ENCODE measurements around the gene PPP2CA.

Gene PPP2CA

DNA sequence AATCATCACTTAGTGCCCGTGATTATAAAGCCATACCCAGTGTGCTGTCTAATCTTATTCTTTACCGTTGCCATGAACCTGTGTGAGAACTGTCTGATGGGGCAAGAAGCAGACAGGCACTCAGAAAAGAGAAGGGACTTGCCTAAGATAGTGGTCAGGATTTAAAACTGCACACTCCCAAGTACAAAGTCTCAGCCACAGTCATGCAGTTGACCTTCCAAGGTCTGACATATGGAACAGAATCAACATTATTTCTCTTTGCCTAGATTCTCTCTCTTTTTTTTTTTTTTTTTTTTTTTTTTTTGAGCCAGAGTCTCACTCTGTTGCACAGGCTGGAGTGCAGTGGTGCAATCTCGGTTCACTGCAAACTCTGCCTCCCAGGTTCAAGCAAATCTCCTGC lies 1.9 kb upstream of the PPP2CA start:
- H3K4me1 ChIP-seq (ENCODE audit: insufficient read depth, low read length, poor library complexity, severe bottlenecking): peaks cover 13% of the 10 kb centered on the region
- no peak overlapping the region for H3K4me3 ChIP-seq (ENCODE audit: low read length, poor library complexity, severe bottlenecking)
- H3K9me3 ChIP-seq (ENCODE audit: insufficient read depth, low read depth, low read length): no peaks in the 10 kb centered on the region
- H4K20me1 ChIP-seq (ENCODE audit: insufficient read depth, low read length, poor library complexity, severe bottlenecking): peaks cover 29% of the 10 kb centered on the region
- TF ChIP-seq CTCF (conservative IDR thresholded peaks at IDR 0.05; ENCODE audit: low read length): no peak
- TF ChIP-seq EZH2phosphoT487 (IDR thresholded peaks at IDR 0.05; ENCODE audit: borderline replicate concordance): no peak
- H3K9me2 ChIP-seq (replicated peaks; ENCODE audit: low read depth, low read length): no peaks in the 10 kb centered on the region
- peaks cover 41% of the 10 kb centered on the region for H3K79me2 ChIP-seq (ENCODE audit: insufficient read depth, low read length)
- no peak overlapping the region for H3K4me2 ChIP-seq (ENCODE audit: low read depth, low read length, poor library complexity, severe bottlenecking)
- H3F3A ChIP-seq (ENCODE audit: low read depth): no peaks in the 10 kb centered on the region
- no peaks in the 10 kb centered on the region for H3K27me3 ChIP-seq (ENCODE audit: insufficient read depth, low read length, poor library complexity, severe bottlenecking)
- no peaks in the 10 kb centered on the region for H3K36me3 ChIP-seq (ENCODE audit: insufficient read depth, low read length)
- no peak overlapping the region for H3K9ac ChIP-seq (ENCODE audit: low read depth, low read length, poor library complexity, severe bottlenecking)
- H2AFZ ChIP-seq (ENCODE audit: low read length): no peak overlapping the region

DNA sequence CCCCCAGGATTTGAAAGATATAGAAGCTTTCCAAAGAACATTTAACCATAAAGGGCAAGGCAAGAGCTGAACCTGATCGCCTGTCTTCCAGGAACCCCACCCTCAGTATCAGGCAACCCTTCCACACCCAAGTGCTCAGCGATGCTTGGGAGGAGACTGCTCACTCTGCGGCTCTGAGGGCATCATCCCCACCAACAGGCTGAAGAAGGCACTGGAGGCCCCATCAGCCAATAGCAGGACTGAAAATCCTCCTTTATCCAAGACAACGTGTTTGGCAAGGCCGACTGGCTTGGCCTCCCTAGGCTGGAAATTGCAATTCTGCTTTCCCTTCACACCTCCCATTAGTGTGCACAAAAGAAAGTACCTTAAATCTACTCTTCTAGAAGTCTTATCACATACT lies 1.4 kb upstream of the PPP2CA start:
- no peak for TF ChIP-seq EZH2phosphoT487 (IDR thresholded peaks at IDR 0.05; ENCODE audit: borderline replicate concordance)
- TF ChIP-seq CTCF (conservative IDR thresholded peaks at IDR 0.05; ENCODE audit: low read length): no peak
- H3K9ac ChIP-seq (ENCODE audit: low read depth, low read length, poor library complexity, severe bottlenecking): peak overlapping the region; percentile 96
- H3K4me3 ChIP-seq (ENCODE audit: low read length, poor library complexity, severe bottlenecking): peak overlapping the region; percentile 76
- H3K9me3 ChIP-seq (ENCODE audit: insufficient read depth, low read depth, low read length): no peaks in the 10 kb centered on the region
- peaks cover 18% of the 10 kb centered on the region for H3K4me1 ChIP-seq (ENCODE audit: insufficient read depth, low read length, poor library complexity, severe bottlenecking)
- no peaks in the 10 kb centered on the region for H3K36me3 ChIP-seq (ENCODE audit: insufficient read depth, low read length)
- H3K79me2 ChIP-seq (ENCODE audit: insufficient read depth, low read length): peaks cover 46% of the 10 kb centered on the region
- peaks cover 34% of the 10 kb centered on the region for H4K20me1 ChIP-seq (ENCODE audit: insufficient read depth, low read length, poor library complexity, severe bottlenecking)
- H3K9me2 ChIP-seq (replicated peaks; ENCODE audit: low read depth, low read length): no peaks in the 10 kb centered on the region
- H3F3A ChIP-seq (ENCODE audit: low read depth): no peaks in the 10 kb centered on the region
- H3K27me3 ChIP-seq (ENCODE audit: insufficient read depth, low read length, poor library complexity, severe bottlenecking): no peaks in the 10 kb centered on the region
- H2AFZ ChIP-seq (ENCODE audit: low read length): 0 out of 2 replicates have a peak overlapping the region, but pooled peaks have one; percentile 86
- H3K4me2 ChIP-seq (ENCODE audit: low read depth, low read length, poor library complexity, severe bottlenecking): peak overlapping the region; percentile 75

DNA sequence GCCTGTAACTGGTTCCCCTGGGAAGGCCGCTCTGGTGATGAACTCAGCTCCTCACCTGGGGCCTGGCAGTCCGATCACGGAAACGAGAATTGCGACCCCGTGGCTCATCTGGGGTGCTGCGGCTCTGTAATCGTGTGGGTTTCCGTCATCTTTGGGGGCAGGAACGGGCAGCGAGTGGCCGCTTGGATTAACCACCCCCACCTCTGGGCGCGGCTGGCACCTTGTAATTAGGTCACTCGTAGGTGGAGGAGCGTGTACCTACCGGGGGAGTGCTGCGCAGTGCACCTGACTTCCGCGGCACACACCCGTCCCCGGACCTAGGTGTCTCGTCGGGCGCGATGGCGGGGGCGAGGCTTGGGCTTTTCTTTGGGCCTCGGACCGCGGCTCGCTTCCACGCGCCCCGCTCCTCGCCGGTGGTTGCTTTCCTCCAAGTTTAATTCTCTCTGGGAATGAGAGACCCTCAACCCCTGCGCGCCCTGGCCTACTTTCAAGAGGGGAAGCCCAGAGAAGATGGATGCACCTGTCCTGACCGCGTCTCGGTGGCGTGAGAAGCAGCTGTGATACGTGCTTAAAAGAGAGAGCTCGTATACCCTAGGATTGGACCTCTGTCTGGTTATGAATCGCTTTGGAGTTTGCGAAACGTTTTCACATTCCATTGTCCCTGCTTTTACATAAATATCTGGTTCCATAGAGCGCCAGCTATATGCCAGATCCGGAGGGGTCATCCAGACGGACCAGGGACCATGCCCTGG lies 744 bp upstream of the PPP2CA start:
- H2AFZ ChIP-seq (ENCODE audit: low read length): peak overlapping the region; percentile 86
- H3F3A ChIP-seq (ENCODE audit: low read depth): no peaks in the 10 kb centered on the region
- H3K9me3 ChIP-seq (ENCODE audit: insufficient read depth, low read depth, low read length): no peaks in the 10 kb centered on the region
- TF ChIP-seq EZH2phosphoT487 (IDR thresholded peaks at IDR 0.05; ENCODE audit: borderline replicate concordance) (no peak), CTCF (conservative IDR thresholded peaks at IDR 0.05; ENCODE audit: low read length) (no peak)
- no peaks in the 10 kb centered on the region for H3K9me2 ChIP-seq (replicated peaks; ENCODE audit: low read depth, low read length)
- peaks cover 39% of the 10 kb centered on the region for H4K20me1 ChIP-seq (ENCODE audit: insufficient read depth, low read length, poor library complexity, severe bottlenecking)
- H3K27me3 ChIP-seq (ENCODE audit: insufficient read depth, low read length, poor library complexity, severe bottlenecking): no peaks in the 10 kb centered on the region
- peak overlapping the region; percentile 75 for H3K4me2 ChIP-seq (ENCODE audit: low read depth, low read length, poor library complexity, severe bottlenecking)
- H3K9ac ChIP-seq (ENCODE audit: low read depth, low read length, poor library complexity, severe bottlenecking): peak overlapping the region; percentile 96
- peak overlapping the region; percentile 76 for H3K4me3 ChIP-seq (ENCODE audit: low read length, poor library complexity, severe bottlenecking)
- peaks cover 53% of the 10 kb centered on the region for H3K79me2 ChIP-seq (ENCODE audit: insufficient read depth, low read length)
- H3K4me1 ChIP-seq (ENCODE audit: insufficient read depth, low read length, poor library complexity, severe bottlenecking): peaks cover 23% of the 10 kb centered on the region
- no peaks in the 10 kb centered on the region for H3K36me3 ChIP-seq (ENCODE audit: insufficient read depth, low read length)
